AG04449 (cell line): ENCODE data around the gene MOSPD2.

ENCODE experiments used
- CTCF ChIA-PET: fragments of 350-600 bp; formaldehyde crosslinking; extraction: SDS; loops from one replicate; lab custom pipeline; 2021; ENCODE audit warnings: antibody characterized with exemption; lab: Yijun Ruan, JAX
- POLR2A ChIA-PET: fragments of 400-600, 350-600 bp; formaldehyde crosslinking; extraction: SDS; loops from one replicate; lab custom pipeline; 2020; ENCODE audit warnings: antibody characterized with exemption, inconsistent platforms; lab: Yijun Ruan, JAX
- DNase-seq: peaks from one replicate; pipeline ENCODE4 v3.0.0-alpha.2; 2010; ENCODE audit warnings: low read depth, low spot score
- H3K4me3 ChIP-seq: 2 replicates; pipeline ENCODE4 v1.5.1; 2011; ENCODE audit warnings: low read depth, mild to moderate bottlenecking, control low read depth, low read length
- CTCF ChIP-seq: IDR thresholded peaks from one replicate; pipeline ENCODE4 v1.5.1; 2011; ENCODE audit warnings: mild to moderate bottlenecking, moderate library complexity, low read length, control low read depth, inconsistent platforms; ENCODE audit not compliant: insufficient read depth; ENCODE audit errors: missing control alignments

Gene MOSPD2

GRCh38 chrX:14896273-14896672 lies 23.1 kb downstream of the MOSPD2 start:
- no peak overlapping the region for H3K4me3 ChIP-seq
- no peak for TF ChIP-seq CTCF
- POLR2A ChIA-PET, result no interaction called here
- CTCF ChIA-PET, result no interaction called here
- DNase-seq, result no peak

GRCh38 chrX:14897042-14897441 lies 23.8 kb downstream of the MOSPD2 start:
- DNase-seq, result no peak
- ChIA-PET POLR2A (no interaction called here), CTCF (interaction anchor here (1.2 kb wide), 1 partner anchor 247 kb away, joined by 3 read pairs; no protein-coding TSS in a partner anchor)
- no peak for TF ChIP-seq CTCF
- no peak overlapping the region for H3K4me3 ChIP-seq

- H3K4me3 ChIP-seq, result no peak overlapping the region
- TF ChIP-seq CTCF, result no peak
- CTCF ChIA-PET, result no interaction called here
- POLR2A ChIA-PET, result no interaction called here
- no peak for DNase-seq
These were observed 26.4 kb downstream of the MOSPD2 start for GRCh38 chrX:14899607-14900006.

- ChIA-PET POLR2A (no interaction called here), CTCF (no interaction called here)
- no peak for DNase-seq
- no peak overlapping the region for H3K4me3 ChIP-seq
- TF ChIP-seq CTCF, result no peak
These were observed 29.3 kb downstream of the MOSPD2 start for GRCh38 chrX:14902537-14902936.

- no peak for TF ChIP-seq CTCF
- ChIA-PET CTCF (no interaction called here), POLR2A (no interaction called here)
- DNase-seq, result peak; percentile 44
- H3K4me3 ChIP-seq, result no peak overlapping the region
These were observed 30.7 kb downstream of the MOSPD2 start for GRCh38 chrX:14903891-14904290.

GRCh38 chrX:14913241-14913640 lies 40.0 kb downstream of the MOSPD2 start:
- no peak for TF ChIP-seq CTCF
- H3K4me3 ChIP-seq, result no peak overlapping the region
- ChIA-PET POLR2A (no interaction called here), CTCF (no interaction called here)
- DNase-seq, result no peak

GRCh38 chrX:14915596-14915995 lies 42.4 kb downstream of the MOSPD2 start:
- POLR2A ChIA-PET, result no interaction called here
- CTCF ChIA-PET, result no interaction called here
- no peak for DNase-seq
- H3K4me3 ChIP-seq, result no peak overlapping the region
- TF ChIP-seq CTCF, result no peak
